Measurements from ENCODE around the gene SDK1. TPM values are rescaled to one million over a fixed set of nuclear protein-coding genes. Genes with fewer than 3 reads are reported as not detected.

The SDK1 gene
- total RNA-seq, 1 experiment from 2014 or later, result 7.1 TPM

GRCh38 chr7:3730276-3730675, 429.2 kb downstream of the SDK1 start:
- Histone ChIP-seq H3K36me3 (ENCODE audit: control insufficient read depth, insufficient read depth, low read length) (no peaks in the 10 kb centered on the region), H3K9me3 (0 out of 2 replicates have a peak, but pooled peaks cover 7% of the 10 kb centered on the region), H3K4me3 (ENCODE audit: low read depth, low read length) (no peak overlapping the region), H3K4me1 (no peaks in the 10 kb centered on the region), H3K27me3 (replicated peaks; ENCODE audit: control insufficient read depth, insufficient read depth, low read length) (no peaks in the 10 kb centered on the region)
- ChIA-PET POLR2A (no interaction called here), CTCF (no interaction called here)
- Mint-ChIP-seq H3K27ac (ENCODE audit: unreplicated experiment) (no peak overlapping the region), H3K4me1 (ENCODE audit: low read depth, unreplicated experiment) (no peaks in the 10 kb centered on the region), H3K27me3 (ENCODE audit: insufficient read depth, unreplicated experiment) (no peaks in the 10 kb centered on the region), H3K36me3 (ENCODE audit: insufficient read depth, unreplicated experiment) (no peaks in the 10 kb centered on the region), H3K4me3 (ENCODE audit: unreplicated experiment) (no peak overlapping the region), H3K9me3 (ENCODE audit: unreplicated experiment) (peaks cover 10% of the 10 kb centered on the region)
- intact Hi-C loops (cut with micrococcal nuclease; ENCODE audit: unreplicated experiment), result no loop called here
- no peak for TF ChIP-seq CTCF (IDR thresholded peaks at IDR 0.05; ENCODE audit: insufficient read depth in 1 of 2, low read depth in 1 of 2, low read length in 1 of 2, severe bottlenecking in 1 of 2, unreplicated experiment in 1 of 2)
- no peak for DNase-seq
- no TSS peak for BruUV-seq (replicated peaks)

- intact Hi-C loops (cut with micrococcal nuclease; ENCODE audit: unreplicated experiment), result no loop called here
- H3K4me1 Mint-ChIP-seq (ENCODE audit: low read depth, unreplicated experiment), result no peaks in the 10 kb centered on the region
- DNase-seq, result no peak
- no peak overlapping the region for H3K4me3 Mint-ChIP-seq (ENCODE audit: unreplicated experiment)
- H3K4me1 ChIP-seq, result no peaks in the 10 kb centered on the region
- ChIA-PET CTCF (no interaction called here), POLR2A (no interaction called here)
- no peak overlapping the region for H3K27ac Mint-ChIP-seq (ENCODE audit: unreplicated experiment)
- no peaks in the 10 kb centered on the region for H3K36me3 Mint-ChIP-seq (ENCODE audit: insufficient read depth, unreplicated experiment)
- H3K27me3 Mint-ChIP-seq (ENCODE audit: insufficient read depth, unreplicated experiment), result no peaks in the 10 kb centered on the region
- no peaks in the 10 kb centered on the region for H3K36me3 ChIP-seq (ENCODE audit: control insufficient read depth, insufficient read depth, low read length)
- no peaks in the 10 kb centered on the region for H3K27me3 ChIP-seq (replicated peaks; ENCODE audit: control insufficient read depth, insufficient read depth, low read length)
- H3K4me3 ChIP-seq (ENCODE audit: low read depth, low read length), result no peak overlapping the region
- 0 out of 2 replicates have a peak, but pooled peaks cover 7% of the 10 kb centered on the region for H3K9me3 ChIP-seq
- no TSS peak for BruUV-seq (replicated peaks)
- peaks cover 11% of the 10 kb centered on the region for H3K9me3 Mint-ChIP-seq (ENCODE audit: unreplicated experiment)
- TF ChIP-seq CTCF (IDR thresholded peaks at IDR 0.05; ENCODE audit: insufficient read depth in 1 of 2, low read depth in 1 of 2, low read length in 1 of 2, severe bottlenecking in 1 of 2, unreplicated experiment in 1 of 2), result no peak
Measured at GRCh38 chr7:3732395-3733005, 431.4 kb downstream of the SDK1 start.

- no peaks in the 10 kb centered on the region for H3K36me3 ChIP-seq (ENCODE audit: control insufficient read depth, insufficient read depth, low read length)
- peaks cover 18% of the 10 kb centered on the region for H3K9me3 ChIP-seq
- H3K4me3 Mint-ChIP-seq (ENCODE audit: unreplicated experiment), result no peak overlapping the region
- H3K36me3 Mint-ChIP-seq (ENCODE audit: insufficient read depth, unreplicated experiment), result no peaks in the 10 kb centered on the region
- no peaks in the 10 kb centered on the region for H3K27me3 ChIP-seq (replicated peaks; ENCODE audit: control insufficient read depth, insufficient read depth, low read length)
- intact Hi-C loops (cut with micrococcal nuclease; ENCODE audit: unreplicated experiment), result no loop called here
- no peaks in the 10 kb centered on the region for H3K27me3 Mint-ChIP-seq (ENCODE audit: insufficient read depth, unreplicated experiment)
- no TSS peak for BruUV-seq (replicated peaks)
- H3K4me1 Mint-ChIP-seq (ENCODE audit: low read depth, unreplicated experiment), result no peaks in the 10 kb centered on the region
- POLR2A ChIA-PET, result no interaction called here
- no peak overlapping the region for H3K27ac Mint-ChIP-seq (ENCODE audit: unreplicated experiment)
- DNase-seq, result no peak
- TF ChIP-seq CTCF (IDR thresholded peaks at IDR 0.05; ENCODE audit: insufficient read depth in 1 of 2, low read depth in 1 of 2, low read length in 1 of 2, severe bottlenecking in 1 of 2, unreplicated experiment in 1 of 2), result no peak
- H3K9me3 Mint-ChIP-seq (ENCODE audit: unreplicated experiment), result peaks cover 22% of the 10 kb centered on the region
- H3K4me3 ChIP-seq (ENCODE audit: low read depth, low read length), result no peak overlapping the region
- no peaks in the 10 kb centered on the region for H3K4me1 ChIP-seq
- CTCF ChIA-PET, result no interaction called here
Measured at GRCh38 chr7:3733541-3734140, 432.6 kb downstream of the SDK1 start.

Data from Caco-2 (cell line).